HL-60 (cell line): ENCODE data around the gene TRMT112.

Experiments
- DNase-seq, 2 experiments: peaks; one replicate each; pipeline ENCODE4 v3.0.0-alpha.2; 2010 to 2020; ENCODE audit warnings: low read depth in 1 of 2, low spot score in 1 of 2
- H3K27ac ChIP-seq: fragments of 250-450 bp; sonication (Bioruptor Pico); replicated peaks from 2 replicates; pipeline ENCODE4 v1.5.1; 2020; ENCODE audit warnings: mild to moderate bottlenecking, moderate library complexity
- H3K27me3 ChIP-seq: fragments of 250-450 bp; sonication (Bioruptor Pico); 2 replicates; pipeline ENCODE4 v1.5.1; 2021; ENCODE audit warnings: mild to moderate bottlenecking, moderate library complexity; ENCODE audit not compliant: insufficient read depth, poor library complexity, severe bottlenecking
- H3K4me3 ChIP-seq: replicated peaks from 2 replicates; pipeline ENCODE4 v1.5.1; 2011; ENCODE audit warnings: mild to moderate bottlenecking, control low read depth, low read length; ENCODE audit not compliant: insufficient read depth
- GABPA ChIP-seq: IDR thresholded peaks from 2 replicates; pipeline ENCODE4 v1.6.1; 2012; ENCODE audit warnings: low read depth
- POLR2AphosphoS5 ChIP-seq: IDR thresholded peaks from 2 replicates; pipeline ENCODE4 v1.6.1; 2012; ENCODE audit warnings: low read depth
- SPI1 ChIP-seq: IDR thresholded peaks from 2 replicates; pipeline ENCODE4 v1.6.1; 2012; ENCODE audit warnings: low read depth, mild to moderate bottlenecking, borderline replicate concordance
- microRNA-seq: library from miRNA; unstranded; fragments of <30 nt; microRNA quantifications from one replicate; pipeline ENCODE4, GENCODE V29; 2018
- TF ChIP-seq, protein P1 (sequence below): IDR thresholded peaks from one replicate; pipeline ENCODE4 v1.5.1; 2011; ENCODE audit warnings: low read length, control low read depth, inconsistent platforms; ENCODE audit not compliant: insufficient read depth
- TF ChIP-seq, protein P2 (sequence below): IDR thresholded peaks from 2 replicates; pipeline ENCODE4 v1.6.1; 2012; ENCODE audit warnings: low read depth; ENCODE audit not compliant: insufficient replicate concordance

TRMT112 gene

DNA sequence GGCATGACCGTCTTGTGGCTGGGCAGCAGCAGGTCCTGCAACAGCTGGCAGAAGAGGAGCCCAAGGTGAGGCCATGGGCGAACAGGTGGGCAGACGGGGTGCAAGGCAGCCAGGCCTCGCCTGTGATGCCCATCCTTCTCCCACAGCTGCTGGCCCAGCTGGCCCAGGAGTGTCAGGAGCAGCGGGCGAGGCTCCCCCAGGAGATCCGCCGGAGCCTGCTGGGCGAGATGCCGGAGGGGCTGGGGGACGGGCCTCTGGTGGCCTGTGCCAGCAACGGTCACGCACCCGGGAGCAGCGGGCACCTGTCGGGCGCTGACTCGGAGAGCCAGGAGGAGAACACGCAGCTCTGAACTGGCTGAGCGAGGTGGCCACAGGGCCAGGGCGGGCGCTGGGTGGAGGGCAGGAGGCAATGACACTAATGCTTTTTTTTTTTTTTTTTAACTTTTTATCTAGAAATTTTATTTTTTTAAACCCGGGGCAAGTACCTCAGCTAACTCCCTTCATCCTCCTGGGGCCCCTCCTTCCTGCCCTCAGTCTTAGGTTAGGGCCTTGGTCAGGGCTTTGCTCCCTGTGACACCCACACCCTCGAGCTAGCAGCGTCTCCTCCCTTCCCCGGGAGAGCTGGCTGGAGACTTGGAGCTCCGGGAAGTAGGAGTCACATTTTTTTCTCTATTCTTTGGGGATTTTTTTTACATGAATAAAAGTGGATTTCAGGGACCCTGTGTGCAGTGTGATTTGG is 50.0 kb downstream of the TRMT112 start:
- Histone ChIP-seq H3K4me3 (no peak overlapping the region), H3K27me3 (no peaks in the 10 kb centered on the region), H3K27ac (peak overlapping the region; percentile 91)
- no peak for DNase-seq
- TF ChIP-seq, protein P1, sequence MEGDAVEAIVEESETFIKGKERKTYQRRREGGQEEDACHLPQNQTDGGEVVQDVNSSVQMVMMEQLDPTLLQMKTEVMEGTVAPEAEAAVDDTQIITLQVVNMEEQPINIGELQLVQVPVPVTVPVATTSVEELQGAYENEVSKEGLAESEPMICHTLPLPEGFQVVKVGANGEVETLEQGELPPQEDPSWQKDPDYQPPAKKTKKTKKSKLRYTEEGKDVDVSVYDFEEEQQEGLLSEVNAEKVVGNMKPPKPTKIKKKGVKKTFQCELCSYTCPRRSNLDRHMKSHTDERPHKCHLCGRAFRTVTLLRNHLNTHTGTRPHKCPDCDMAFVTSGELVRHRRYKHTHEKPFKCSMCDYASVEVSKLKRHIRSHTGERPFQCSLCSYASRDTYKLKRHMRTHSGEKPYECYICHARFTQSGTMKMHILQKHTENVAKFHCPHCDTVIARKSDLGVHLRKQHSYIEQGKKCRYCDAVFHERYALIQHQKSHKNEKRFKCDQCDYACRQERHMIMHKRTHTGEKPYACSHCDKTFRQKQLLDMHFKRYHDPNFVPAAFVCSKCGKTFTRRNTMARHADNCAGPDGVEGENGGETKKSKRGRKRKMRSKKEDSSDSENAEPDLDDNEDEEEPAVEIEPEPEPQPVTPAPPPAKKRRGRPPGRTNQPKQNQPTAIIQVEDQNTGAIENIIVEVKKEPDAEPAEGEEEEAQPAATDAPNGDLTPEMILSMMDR, result no peak
- TF ChIP-seq POLR2AphosphoS5 (no peak), SPI1 (no peak), GABPA (no peak)
- TF ChIP-seq, protein P2, sequence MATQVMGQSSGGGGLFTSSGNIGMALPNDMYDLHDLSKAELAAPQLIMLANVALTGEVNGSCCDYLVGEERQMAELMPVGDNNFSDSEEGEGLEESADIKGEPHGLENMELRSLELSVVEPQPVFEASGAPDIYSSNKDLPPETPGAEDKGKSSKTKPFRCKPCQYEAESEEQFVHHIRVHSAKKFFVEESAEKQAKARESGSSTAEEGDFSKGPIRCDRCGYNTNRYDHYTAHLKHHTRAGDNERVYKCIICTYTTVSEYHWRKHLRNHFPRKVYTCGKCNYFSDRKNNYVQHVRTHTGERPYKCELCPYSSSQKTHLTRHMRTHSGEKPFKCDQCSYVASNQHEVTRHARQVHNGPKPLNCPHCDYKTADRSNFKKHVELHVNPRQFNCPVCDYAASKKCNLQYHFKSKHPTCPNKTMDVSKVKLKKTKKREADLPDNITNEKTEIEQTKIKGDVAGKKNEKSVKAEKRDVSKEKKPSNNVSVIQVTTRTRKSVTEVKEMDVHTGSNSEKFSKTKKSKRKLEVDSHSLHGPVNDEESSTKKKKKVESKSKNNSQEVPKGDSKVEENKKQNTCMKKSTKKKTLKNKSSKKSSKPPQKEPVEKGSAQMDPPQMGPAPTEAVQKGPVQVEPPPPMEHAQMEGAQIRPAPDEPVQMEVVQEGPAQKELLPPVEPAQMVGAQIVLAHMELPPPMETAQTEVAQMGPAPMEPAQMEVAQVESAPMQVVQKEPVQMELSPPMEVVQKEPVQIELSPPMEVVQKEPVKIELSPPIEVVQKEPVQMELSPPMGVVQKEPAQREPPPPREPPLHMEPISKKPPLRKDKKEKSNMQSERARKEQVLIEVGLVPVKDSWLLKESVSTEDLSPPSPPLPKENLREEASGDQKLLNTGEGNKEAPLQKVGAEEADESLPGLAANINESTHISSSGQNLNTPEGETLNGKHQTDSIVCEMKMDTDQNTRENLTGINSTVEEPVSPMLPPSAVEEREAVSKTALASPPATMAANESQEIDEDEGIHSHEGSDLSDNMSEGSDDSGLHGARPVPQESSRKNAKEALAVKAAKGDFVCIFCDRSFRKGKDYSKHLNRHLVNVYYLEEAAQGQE, result no peak

Small RNA genes within 50 kb of the gene (microRNA-seq; reads per million reads assigned to microRNA genes)
- 3.6 reads per million, percentile 8 among the genes with 10 or more reads in this experiment for gene MIR7155
